ENCODE measurements around the gene SPOCK1.
"Not testable (repeated sequence)": the region's sequence is repeated elsewhere in the genome, so short reads cannot be mapped to it uniquely, and the experiment has no call there.

Gene SPOCK1

GRCh38 chr5:137254119-137255090, 244.7 kb downstream of the SPOCK1 start:
- DNase-seq, result no peak

DNA sequence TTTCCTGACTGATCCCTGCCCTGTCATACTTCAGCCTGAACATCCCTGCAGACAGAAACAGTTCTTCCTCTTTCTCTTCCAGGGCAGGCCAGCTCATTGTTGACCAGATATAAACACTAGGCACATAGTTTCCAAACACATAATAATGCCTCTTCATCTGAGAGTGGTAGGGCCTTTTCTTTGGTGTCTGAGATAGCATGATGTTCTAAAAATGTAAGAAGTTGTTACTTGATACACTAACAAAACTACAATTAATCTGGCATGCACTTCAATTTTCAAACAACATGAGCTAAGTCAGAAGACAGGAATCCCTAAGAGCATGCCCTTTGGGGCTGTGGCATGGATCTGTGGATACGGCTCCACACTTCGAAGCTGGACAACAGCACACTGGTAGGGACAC, 246.6 kb downstream of the SPOCK1 start:
- DNase-seq, result no peak

- DNase-seq, result no peak
Measured at GRCh38 chr5:137250421-137250820, 248.7 kb downstream of the SPOCK1 start.

GRCh38 chr5:137248527-137248926, 250.6 kb downstream of the SPOCK1 start:
- no peak for DNase-seq

GRCh38 chr5:137245438-137245837, 253.7 kb downstream of the SPOCK1 start:
- no peak for DNase-seq

GRCh38 chr5:137240285-137240684, 258.8 kb downstream of the SPOCK1 start:
- no peak for DNase-seq

- no peak for DNase-seq
Measured at GRCh38 chr5:137236849-137237507, 262.1 kb downstream of the SPOCK1 start.

DNA sequence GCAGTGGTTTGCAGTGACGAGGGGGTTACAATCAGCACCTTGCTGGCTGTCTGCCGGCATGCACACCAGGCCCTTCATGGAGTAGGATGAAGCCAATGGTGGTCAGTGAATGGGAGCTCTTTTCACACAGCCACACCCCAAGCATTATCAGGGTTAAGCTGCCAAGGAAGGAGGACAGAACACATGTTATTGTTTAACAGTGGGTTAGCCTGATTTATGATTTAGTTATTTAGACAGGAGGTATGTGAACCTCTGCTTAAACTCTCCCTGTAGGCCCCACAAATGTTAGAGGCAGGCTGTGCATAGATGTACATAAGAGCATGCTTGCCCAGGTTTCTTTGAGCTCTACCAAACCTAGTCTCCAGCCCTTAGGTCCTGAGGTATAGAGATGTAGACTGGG, 262.9 kb downstream of the SPOCK1 start:
- no peak for DNase-seq

DNA sequence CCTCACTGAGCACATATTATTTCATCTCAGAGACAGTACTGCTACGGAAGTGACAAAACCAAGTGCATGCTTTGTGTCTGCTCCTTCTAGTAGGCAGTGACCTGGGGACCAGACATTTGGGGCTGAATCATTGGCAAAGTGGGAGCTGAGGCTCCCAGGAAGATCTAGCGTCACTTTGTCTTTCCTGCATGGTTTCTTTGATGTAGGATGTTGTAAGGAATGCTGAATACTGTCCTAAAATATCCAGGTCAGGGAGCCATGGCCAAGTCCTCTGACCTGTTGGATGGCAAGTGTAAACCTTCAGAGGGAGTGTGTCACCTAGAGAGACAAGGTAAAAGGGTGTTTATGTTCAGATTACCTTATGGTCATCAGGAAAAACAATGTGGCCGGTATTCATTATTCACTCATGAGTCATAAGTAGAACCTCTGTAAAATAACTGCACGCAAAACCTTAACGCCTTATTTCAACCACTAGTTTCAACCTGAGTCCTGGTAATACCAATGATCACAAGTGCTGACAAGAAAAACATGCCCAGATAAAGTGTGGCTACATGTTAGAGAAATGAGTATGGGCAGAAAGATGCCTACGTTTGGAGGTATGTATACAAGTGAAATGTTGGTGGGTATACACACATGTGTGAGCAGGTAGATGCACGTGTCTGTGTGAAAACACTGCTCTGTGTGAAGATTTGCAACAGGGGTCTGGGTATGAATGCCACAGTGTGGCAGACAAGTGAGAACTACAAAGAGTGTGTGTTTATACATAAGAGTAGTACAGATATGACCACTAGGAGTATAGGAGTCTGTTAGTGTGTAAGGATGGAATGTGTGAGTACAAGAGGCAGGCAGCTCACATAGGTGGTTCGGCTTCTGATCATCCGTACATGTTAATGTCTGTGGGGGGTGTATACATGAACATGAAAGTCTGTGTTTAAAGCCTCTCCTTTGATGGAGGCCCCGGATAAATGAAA, 263.9 kb downstream of the SPOCK1 start:
- DNase-seq, result no peak

- no peak for DNase-seq
Measured at GRCh38 chr5:137233726-137234125, 265.4 kb downstream of the SPOCK1 start.

DNA sequence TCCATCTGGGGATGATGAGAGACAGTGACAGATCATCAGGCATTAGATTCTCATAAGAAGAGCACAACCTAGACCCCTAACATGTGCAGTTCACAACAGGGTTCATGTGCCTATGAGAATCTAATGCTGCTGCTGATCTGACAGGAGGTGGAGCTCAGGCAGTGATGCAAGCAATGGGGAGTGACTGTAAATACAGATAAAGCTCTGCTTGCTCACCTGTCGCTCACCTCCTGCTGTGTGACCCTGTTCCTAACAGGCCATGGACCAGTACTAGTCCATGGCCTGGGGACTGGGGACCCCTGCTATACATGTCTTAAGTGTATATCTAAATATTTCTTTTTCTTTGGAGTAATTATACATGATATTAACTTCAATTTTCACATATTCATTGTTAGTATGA, 265.8 kb downstream of the SPOCK1 start:
- not testable (repeated sequence) for DNase-seq

DNA sequence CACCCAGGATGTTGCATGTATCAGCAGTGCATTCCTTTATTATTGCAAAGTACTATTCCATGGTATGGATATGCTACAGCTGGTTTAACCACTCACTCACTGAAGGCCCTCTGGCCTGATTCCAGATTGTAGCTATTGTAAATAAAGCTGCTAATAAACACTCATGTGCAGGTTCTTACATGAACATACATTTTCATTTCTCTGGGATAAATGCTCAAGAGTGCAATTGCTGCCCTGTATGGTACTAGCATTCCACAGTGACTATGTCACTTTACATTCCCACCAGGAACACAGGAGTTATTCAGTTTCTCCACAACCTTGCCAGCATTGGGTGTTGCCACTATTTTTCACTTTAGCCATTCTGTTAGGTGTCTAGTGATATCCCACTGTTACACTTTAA, 267.6 kb downstream of the SPOCK1 start:
- no peak for DNase-seq

DNA sequence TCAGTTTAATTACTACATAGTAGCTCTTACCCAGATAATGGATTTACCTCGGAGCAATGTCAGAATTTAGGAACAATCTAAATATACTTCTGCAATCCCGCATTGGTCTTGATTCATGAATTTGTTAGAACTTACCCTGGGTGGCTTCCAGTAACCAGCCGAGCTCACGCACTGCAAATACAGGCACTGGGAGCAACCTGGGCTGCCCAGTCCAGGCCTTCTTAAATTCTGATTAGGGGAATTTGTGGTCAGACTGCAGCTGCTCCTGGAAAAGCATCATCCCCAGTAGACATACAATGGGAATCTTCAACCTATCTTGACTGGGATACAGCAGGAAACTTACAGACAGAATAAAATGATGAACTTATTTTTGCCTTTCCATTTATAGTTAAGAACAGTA, 270.3 kb downstream of the SPOCK1 start:
- DNase-seq, result no peak

- DNase-seq, result no peak
Measured at GRCh38 chr5:137226081-137226480, 273.0 kb downstream of the SPOCK1 start.

- no peak for DNase-seq
Measured at GRCh38 chr5:137223324-137224295, 275.5 kb downstream of the SPOCK1 start.

- no peak for DNase-seq
Measured at GRCh38 chr5:137221943-137222342, 277.2 kb downstream of the SPOCK1 start.

GRCh38 chr5:137220523-137220927, 278.6 kb downstream of the SPOCK1 start:
- peak; percentile 67 for DNase-seq

GRCh38 chr5:137218896-137219295, 280.2 kb downstream of the SPOCK1 start:
- DNase-seq, result no peak

DNA sequence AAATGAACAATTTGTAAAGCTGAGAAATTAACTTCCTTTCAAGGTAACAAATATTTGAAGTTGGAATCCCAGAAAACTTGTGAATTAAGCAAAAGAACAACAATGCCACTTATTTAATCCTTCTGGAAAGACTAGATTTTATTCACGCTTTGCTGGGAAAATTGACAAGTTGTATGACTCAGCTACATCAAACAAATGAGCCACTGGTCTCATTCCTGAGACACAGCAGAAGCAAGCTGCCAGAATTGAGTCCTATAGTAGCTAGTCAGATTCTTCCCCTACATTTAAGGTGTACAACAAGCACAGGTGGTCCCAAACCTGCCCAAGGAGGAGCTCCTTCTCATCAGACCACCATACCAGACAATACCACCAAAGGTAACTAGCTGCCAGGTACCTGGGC, 280.7 kb downstream of the SPOCK1 start:
- no peak for DNase-seq

- no peak for DNase-seq
Measured at GRCh38 chr5:137217599-137218200, 281.4 kb downstream of the SPOCK1 start.

DNA sequence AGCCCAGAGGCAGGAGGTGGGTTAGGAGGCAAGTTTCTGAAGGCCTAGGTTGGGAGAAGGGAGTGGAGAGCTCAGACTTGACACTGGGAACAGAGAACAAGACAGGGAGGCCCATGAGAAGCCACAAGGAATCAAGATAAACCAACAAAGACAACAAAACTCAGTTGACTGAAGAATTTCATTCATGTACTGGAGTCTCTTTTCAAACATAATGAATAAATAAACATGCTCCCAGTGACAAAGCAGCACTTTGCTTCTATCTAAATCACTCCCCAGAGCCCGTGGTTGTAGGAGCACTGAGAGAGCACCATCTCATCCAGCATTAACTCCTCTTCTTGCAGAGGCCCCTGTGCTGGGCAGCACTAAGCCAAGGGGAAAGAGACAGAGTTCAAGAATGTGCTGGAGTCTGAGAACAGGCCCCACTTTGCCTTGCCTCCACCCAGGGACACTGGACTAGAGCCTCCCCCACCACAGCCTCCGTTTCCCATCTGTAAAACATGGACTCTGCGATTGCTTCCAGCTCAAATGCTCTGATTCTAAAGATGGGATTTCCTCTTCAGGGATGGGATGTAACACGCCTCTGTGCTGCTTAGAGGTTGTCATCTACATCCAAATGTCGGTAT, 282.0 kb downstream of the SPOCK1 start:
- no peak for DNase-seq

Data from hematopoietic multipotent progenitor cell treated with erythropoietin and hydrocortisone succinate and interleukin-3 and kit ligand, for 6 days (in vitro differentiated cells).